ENCODE results near the gene RETREG1.

RETREG1 gene

DNA sequence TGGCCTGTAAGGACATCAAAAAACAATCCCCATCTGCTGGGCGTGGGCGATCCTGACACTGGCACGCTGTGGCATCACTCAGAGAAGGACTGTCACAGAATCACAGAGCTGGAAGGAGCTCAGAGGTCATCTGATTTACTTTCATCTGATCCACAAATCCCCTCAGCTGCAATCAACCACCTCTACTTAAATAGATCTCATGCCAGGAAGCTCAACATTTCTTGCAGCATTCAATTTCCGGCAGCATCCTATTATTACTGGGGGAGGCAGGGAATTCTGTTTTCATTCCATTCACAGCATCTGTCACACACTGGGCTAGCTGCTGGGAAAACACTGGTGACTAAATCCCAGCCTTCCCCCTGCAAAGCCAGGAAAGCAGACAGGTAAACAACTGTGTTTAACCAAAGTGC lies 38.3 kb downstream of the RETREG1 start:
- TF ChIP-seq CTCF (IDR thresholded peaks at IDR 0.05; ENCODE audit: insufficient read depth, low read depth, low read length, missing control alignments) = no peak
- no peak for DNase-seq (ENCODE audit: low read depth)
- H3K4me3 ChIP-seq (ENCODE audit: low read length) = no peak overlapping the region

DNA sequence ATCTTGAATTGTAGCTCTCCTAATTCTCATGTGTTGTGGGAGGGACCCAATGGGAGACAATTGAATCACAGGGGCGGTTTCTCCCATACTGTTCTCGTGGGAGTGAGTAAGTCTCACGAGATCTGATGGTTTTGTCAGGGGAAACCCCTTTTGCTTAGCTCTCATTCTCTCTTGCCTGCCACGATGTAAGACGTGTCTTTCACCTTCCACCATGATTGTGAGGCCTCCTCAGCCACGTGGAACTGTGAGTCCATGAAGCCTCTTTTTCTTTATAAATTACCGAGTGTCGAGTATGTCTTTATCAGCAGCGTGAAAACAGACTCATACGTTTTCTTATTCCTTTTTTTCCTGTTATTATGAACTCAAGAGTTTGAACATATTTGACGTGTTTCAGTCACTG lies 39.1 kb downstream of the RETREG1 start:
- no peak for TF ChIP-seq CTCF (IDR thresholded peaks at IDR 0.05; ENCODE audit: insufficient read depth, low read depth, low read length, missing control alignments)
- no peak for DNase-seq (ENCODE audit: low read depth)
- H3K4me3 ChIP-seq (ENCODE audit: low read length) = no peak overlapping the region

GRCh38 chr5:16574789-16575721 lies 41.7 kb downstream of the RETREG1 start:
- no peak for TF ChIP-seq CTCF (IDR thresholded peaks at IDR 0.05; ENCODE audit: insufficient read depth, low read depth, low read length, missing control alignments)
- peak; percentile 93 for DNase-seq (ENCODE audit: low read depth)
- H3K4me3 ChIP-seq (ENCODE audit: low read length) = no peak overlapping the region

GRCh38 chr5:16573401-16573800 lies 43.4 kb downstream of the RETREG1 start:
- TF ChIP-seq CTCF (IDR thresholded peaks at IDR 0.05; ENCODE audit: insufficient read depth, low read depth, low read length, missing control alignments) = no peak
- no peak for DNase-seq (ENCODE audit: low read depth)
- no peak overlapping the region for H3K4me3 ChIP-seq (ENCODE audit: low read length)

DNA sequence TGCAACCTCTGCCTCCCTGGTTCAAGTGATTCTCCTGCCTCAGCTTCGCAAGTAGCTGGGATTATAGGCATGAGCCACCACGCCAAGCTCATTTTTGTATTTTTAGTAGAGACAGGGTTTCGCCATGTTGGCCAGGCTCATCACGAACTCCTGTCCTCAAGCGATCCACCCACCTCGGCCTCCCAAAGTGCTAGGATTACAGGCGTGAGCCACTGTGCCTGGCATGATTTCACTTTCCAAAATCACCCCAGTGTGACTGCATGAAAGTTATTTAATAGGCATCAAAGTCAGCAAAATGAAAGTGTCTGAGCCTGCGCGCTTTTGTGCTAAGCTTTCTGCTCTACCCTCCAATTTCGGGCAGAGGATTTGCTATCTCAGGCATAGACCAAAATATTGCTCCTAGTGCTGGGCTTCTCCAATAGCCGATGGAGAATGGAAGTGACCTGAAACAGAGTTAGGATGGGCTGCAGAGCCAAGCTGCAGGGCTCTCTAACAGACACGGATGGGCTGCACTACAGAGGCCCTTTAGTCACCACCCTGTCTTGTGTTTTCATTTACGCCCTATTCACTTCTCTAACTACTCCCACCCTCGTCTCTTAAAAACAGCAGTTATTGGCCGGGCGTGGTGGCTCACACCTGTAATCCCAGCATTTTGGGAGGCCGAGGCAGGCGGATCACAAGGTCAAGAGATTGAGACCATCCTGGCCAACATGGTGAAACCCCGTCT lies 44.3 kb downstream of the RETREG1 start:
- H3K4me3 ChIP-seq (ENCODE audit: low read length) = no peak overlapping the region
- DNase-seq (ENCODE audit: low read depth) = no peak
- TF ChIP-seq CTCF (IDR thresholded peaks at IDR 0.05; ENCODE audit: insufficient read depth, low read depth, low read length, missing control alignments) = no peak

DNA sequence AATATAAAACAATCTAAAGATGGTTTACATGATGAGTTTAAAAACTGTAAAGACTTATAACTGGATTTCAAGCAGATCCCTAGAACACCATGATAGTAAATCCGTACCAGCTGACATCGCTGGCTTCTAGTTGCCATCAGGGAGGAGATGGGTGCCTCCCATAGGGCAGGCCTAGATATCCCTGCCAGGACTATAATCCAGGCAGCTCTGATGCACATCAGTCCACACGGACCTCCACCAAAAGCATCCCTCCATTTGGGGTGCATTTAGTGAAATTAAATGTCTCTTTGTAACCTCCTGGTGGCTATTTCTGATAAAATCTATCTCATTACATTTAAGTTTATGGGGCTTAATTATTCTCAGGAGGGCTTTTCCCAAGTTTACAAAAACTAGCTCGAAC lies 45.8 kb downstream of the RETREG1 start:
- no peak for DNase-seq (ENCODE audit: low read depth)
- TF ChIP-seq CTCF (IDR thresholded peaks at IDR 0.05; ENCODE audit: insufficient read depth, low read depth, low read length, missing control alignments) = no peak
- H3K4me3 ChIP-seq (ENCODE audit: low read length) = no peak overlapping the region

Measured in epithelial cell of esophagus (primary cell).